PC-9 (cell line): ENCODE results near the gene TPCN2. TPM values are rescaled to one million over a fixed set of nuclear protein-coding genes. Genes with fewer than 3 reads are reported as not detected.

Source experiments
- BruUV-seq: library from RNA; stranded (reverse); fragments of 400-500 nt; replicated peaks from 2 replicates; lab custom pipeline; 2021; lab: Mats Ljungman, UMichigan
- CTCF ChIA-PET: fragments of 300-600 bp; sonication (Branson Sonifier 250); formaldehyde crosslinking; loops from one replicate; lab custom pipeline; 2022; ENCODE audit warnings: antibody characterized with exemption; lab: Charles Lee
- POLR2A ChIA-PET: fragments of 300-600 bp; sonication (Branson Sonifier 250); formaldehyde crosslinking; loops from one replicate; lab custom pipeline; 2022; ENCODE audit warnings: antibody characterized with exemption; ENCODE audit not compliant: unreplicated experiment; lab: Charles Lee
- DNase-seq, 2 experiments: peaks; one replicate each; pipeline versions ENCODE4 v3.0.0 to v3.0.0-alpha.2; 2015 to 2022; ENCODE audit warnings: mixed read lengths in 1 of 2
- H2AFZ ChIP-seq: fragments of 200-600 bp; sonication (generic); 2 replicates; pipeline ENCODE4 v1.8.1; 2017; ENCODE audit warnings: antibody characterized with exemption
- H3F3A ChIP-seq: fragments of 200-600 bp; sonication (generic); 2 replicates; pipeline ENCODE4 v1.8.1; 2017; ENCODE audit warnings: antibody characterized with exemption, mild to moderate bottlenecking, low read depth; ENCODE audit not compliant: insufficient read depth
- H3K27ac ChIP-seq: fragments of 200-600 bp; sonication (generic); 2 replicates; pipeline ENCODE4 v1.6.1; 2016; ENCODE audit warnings: mixed run types
- H3K27me3 ChIP-seq: fragments of 200-600 bp; sonication (generic); 2 replicates; pipeline ENCODE4 v1.6.1; 2016; ENCODE audit warnings: low read depth, mixed run types; ENCODE audit not compliant: insufficient read depth
- H3K36me3 ChIP-seq: fragments of 200-600 bp; sonication (generic); 2 replicates; pipeline ENCODE4 v1.6.1; 2016; ENCODE audit warnings: low read depth, mixed run types
- H3K4me1 ChIP-seq: fragments of 200-600 bp; sonication (generic); replicated peaks from 2 replicates; pipeline ENCODE4 v1.6.1; 2016; ENCODE audit warnings: mixed run types; ENCODE audit not compliant: insufficient read depth
- H3K4me2 ChIP-seq: fragments of 200-600 bp; sonication (generic); 2 replicates; pipeline ENCODE4 v1.6.1; 2017; ENCODE audit warnings: mixed run types
- H3K4me3 ChIP-seq: fragments of 200-600 bp; sonication (generic); 2 replicates; pipeline ENCODE4 v1.6.1; 2016; ENCODE audit warnings: mixed run types
- H3K79me2 ChIP-seq: fragments of 200-600 bp; sonication (generic); 2 replicates; pipeline ENCODE4 v1.6.1; 2017; ENCODE audit warnings: low read depth, mixed run types
- H3K9me2 ChIP-seq: fragments of 200-600 bp; sonication (generic); 2 replicates; pipeline ENCODE4 v1.8.1; 2017; ENCODE audit warnings: mild to moderate bottlenecking; ENCODE audit not compliant: insufficient read depth
- H3K9me3 ChIP-seq: fragments of 200-600 bp; sonication (generic); 2 replicates; pipeline ENCODE4 v1.8.1; 2016; ENCODE audit warnings: low read depth; ENCODE audit not compliant: insufficient read depth
- H4K20me1 ChIP-seq: fragments of 200-600 bp; sonication (generic); 2 replicates; pipeline ENCODE4 v1.8.1; 2017; ENCODE audit not compliant: insufficient read depth
- EZH2 ChIP-seq: fragments of 200-600 bp; sonication (generic); IDR thresholded peaks from 2 replicates; pipeline ENCODE4 v1.8.0; 2017; ENCODE audit warnings: antibody characterized with exemption, low read depth
- intact Hi-C: fragments of 100-400 bp; cut with micrococcal nuclease; formaldehyde crosslinking; loops from one replicate; pipeline ENCODE4 v1.10.0; 2022; ENCODE audit not compliant: unreplicated experiment
- total RNA-seq: library from RNA; stranded (reverse); gene quantifications from 2 replicates; pipeline ENCODE4 v1.2.3, GENCODE V29; 2021
- TF ChIP-seq, protein P1 (sequence below): fragments of 200-600 bp; sonication (generic); conservative IDR thresholded peaks from 2 replicates; pipeline ENCODE4 v1.6.1; 2017; ENCODE audit warnings: mixed run types, antibody characterized with exemption, mild to moderate bottlenecking, moderate library complexity

The TPCN2 gene
- total RNA-seq, 1 experiment from 2014 or later: 24.8 TPM

DNA sequence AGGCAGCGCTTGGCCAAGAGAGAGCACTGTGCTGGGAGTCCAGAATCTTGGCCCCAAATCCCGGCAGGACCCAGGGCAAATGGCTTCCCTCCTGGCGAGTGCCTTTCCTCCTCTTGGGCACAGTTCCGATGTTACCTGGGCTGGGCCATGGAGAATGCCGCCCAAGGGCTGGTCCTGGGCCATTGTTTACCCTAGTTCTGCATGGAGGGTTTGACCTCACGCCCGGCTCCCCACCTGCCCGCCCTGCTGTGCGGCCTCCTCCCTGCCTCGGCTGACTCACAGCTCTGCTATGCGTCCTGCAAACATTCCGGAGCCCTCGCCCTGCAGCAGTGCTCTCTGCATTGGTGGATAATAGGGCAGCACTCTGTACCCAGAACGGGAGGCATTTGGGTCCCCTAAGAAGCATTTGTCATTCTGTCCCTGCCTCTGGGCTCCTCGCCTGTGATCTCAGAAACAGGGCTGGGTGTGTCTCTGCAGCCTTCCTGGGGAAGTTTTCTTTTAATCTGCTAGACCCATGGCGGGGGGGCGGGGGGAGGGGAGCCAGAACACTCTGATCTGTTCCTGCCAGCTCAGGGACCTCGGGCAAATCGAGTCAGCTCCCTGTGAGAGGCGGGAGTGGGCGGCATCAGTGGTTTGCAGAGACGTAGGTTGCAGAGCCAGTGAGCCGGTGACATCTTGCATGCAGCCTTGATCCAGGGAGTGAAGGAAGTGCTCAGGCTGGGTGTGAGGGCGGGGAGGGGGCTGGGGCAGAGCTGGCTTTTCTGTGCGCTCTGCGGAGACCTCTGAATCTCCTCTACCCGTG lies 74.1 kb downstream of the TPCN2 start:
- TF ChIP-seq EZH2: no peak
- TF ChIP-seq, protein P1, sequence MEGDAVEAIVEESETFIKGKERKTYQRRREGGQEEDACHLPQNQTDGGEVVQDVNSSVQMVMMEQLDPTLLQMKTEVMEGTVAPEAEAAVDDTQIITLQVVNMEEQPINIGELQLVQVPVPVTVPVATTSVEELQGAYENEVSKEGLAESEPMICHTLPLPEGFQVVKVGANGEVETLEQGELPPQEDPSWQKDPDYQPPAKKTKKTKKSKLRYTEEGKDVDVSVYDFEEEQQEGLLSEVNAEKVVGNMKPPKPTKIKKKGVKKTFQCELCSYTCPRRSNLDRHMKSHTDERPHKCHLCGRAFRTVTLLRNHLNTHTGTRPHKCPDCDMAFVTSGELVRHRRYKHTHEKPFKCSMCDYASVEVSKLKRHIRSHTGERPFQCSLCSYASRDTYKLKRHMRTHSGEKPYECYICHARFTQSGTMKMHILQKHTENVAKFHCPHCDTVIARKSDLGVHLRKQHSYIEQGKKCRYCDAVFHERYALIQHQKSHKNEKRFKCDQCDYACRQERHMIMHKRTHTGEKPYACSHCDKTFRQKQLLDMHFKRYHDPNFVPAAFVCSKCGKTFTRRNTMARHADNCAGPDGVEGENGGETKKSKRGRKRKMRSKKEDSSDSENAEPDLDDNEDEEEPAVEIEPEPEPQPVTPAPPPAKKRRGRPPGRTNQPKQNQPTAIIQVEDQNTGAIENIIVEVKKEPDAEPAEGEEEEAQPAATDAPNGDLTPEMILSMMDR: no peak
- Histone ChIP-seq H4K20me1 (no peaks in the 10 kb centered on the region), H3K9me3 (peaks cover 5% of the 10 kb centered on the region; the same call in 1 of the 2 replicates), H3K36me3 (no peaks in the 10 kb centered on the region), H3K9me2 (no peaks in the 10 kb centered on the region), H2AFZ (peak overlapping the region; percentile 19), H3K79me2 (no peaks in the 10 kb centered on the region), H3F3A (peaks cover 43% of the 10 kb centered on the region), H3K4me2 (peak overlapping the region; percentile 79), H3K4me3 (peak overlapping the region; percentile 43; the same call in 1 of the 2 replicates), H3K27ac (peak overlapping the region; percentile 96), H3K4me1 (peaks cover 42% of the 10 kb centered on the region), H3K27me3 (no peaks in the 10 kb centered on the region)
- DNase-seq: peak; percentile 99 to 100
- ChIA-PET CTCF (interaction anchor here (0.7 to 1.4 kb wide), 5 partner anchors 9 to 227 kb away, joined by 3 to 24 read pairs (median 4); no protein-coding TSS in a partner anchor), POLR2A (interaction anchor here (0.6 to 2.0 kb wide), 9 partner anchors 17 to 865 kb away, joined by 3 to 40 read pairs (median 7); partner anchors contain the start of gene MYEOV)
- intact Hi-C loops: loop anchor here (1.0 to 5.0 kb wide), 12 partner anchors 17 to 515 kb away; partner anchors contain the start of gene MYEOV
- no TSS peak for BruUV-seq

DNA sequence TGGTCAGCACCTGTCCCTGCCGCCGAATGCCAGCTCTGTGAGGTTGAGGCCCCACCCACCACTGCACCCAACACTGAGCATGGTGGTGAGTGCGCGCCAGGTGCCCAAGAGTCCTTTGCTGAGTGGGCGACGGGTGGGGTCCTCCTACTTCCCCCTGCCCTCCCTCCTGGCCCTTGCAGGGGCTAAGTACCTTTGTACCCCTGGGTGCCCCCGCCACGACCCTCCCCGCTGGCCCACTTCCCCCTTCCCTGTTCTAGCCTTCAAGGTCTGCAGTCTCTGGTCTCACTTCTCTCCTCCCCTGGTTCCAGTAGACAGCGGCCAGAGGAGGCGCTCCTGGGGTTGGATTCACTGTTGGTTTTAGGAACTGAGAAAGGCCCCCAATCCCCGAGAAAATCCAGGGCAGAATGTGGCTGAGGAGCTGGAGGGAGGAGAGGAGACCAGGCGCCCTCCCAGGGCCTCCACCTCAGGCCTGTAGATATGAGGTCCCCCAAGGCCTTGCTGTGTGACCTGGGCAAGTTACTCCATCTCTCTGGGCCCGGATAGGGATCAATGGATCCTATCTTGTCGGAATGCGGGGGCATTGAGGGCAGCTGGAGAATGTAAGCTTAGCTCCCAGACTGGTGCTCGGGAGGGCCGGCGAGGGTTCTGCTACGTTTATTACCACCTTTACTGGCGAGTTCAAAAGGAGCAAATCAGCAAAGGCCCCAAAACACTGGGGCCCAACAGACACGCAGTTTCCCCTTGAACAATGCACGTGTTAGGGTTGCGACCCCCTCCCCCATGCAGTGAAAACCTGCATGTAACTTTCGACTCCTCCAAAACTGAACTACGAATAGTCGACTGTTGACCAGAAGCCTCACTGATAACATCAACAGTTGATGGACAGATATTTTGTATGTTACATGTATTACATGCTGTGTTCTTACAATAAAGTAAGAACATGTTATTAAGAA lies 75.1 kb downstream of the TPCN2 start:
- no peaks in the 10 kb centered on the region for H3K27me3 ChIP-seq
- no TSS peak for BruUV-seq
- no peaks in the 10 kb centered on the region for H3K79me2 ChIP-seq
- H3K27ac ChIP-seq: peak overlapping the region; percentile 96
- no peak for DNase-seq
- H3K9me2 ChIP-seq: no peaks in the 10 kb centered on the region
- no peaks in the 10 kb centered on the region for H4K20me1 ChIP-seq
- intact Hi-C loops: loop anchor here (1.0 to 5.0 kb wide), 7 partner anchors 177 to 514 kb away; no protein-coding TSS in a partner anchor
- H3K4me1 ChIP-seq: peaks cover 42% of the 10 kb centered on the region
- peak overlapping the region; percentile 35; the same call in 1 of the 2 replicates for H3K4me3 ChIP-seq
- H3K4me2 ChIP-seq: peak overlapping the region; percentile 79
- peaks cover 5% of the 10 kb centered on the region; the same call in 1 of the 2 replicates for H3K9me3 ChIP-seq
- H2AFZ ChIP-seq: no peak overlapping the region
- no peaks in the 10 kb centered on the region for H3K36me3 ChIP-seq
- H3F3A ChIP-seq: peaks cover 35% of the 10 kb centered on the region
- TF ChIP-seq, protein P1: peak; percentile 14; the same call in 1 of the 2 replicates
- no peak for TF ChIP-seq EZH2
- ChIA-PET POLR2A (interaction anchor here (0.6 to 2.0 kb wide), 4 partner anchors 17 to 173 kb away, joined by 3 to 21 read pairs (median 11); partner anchors contain the start of gene MYEOV), CTCF (interaction anchor here (0.6 to 1.4 kb wide), 3 partner anchors 9 to 173 kb away, joined by 4 to 6 read pairs (median 4); no protein-coding TSS in a partner anchor)

DNA sequence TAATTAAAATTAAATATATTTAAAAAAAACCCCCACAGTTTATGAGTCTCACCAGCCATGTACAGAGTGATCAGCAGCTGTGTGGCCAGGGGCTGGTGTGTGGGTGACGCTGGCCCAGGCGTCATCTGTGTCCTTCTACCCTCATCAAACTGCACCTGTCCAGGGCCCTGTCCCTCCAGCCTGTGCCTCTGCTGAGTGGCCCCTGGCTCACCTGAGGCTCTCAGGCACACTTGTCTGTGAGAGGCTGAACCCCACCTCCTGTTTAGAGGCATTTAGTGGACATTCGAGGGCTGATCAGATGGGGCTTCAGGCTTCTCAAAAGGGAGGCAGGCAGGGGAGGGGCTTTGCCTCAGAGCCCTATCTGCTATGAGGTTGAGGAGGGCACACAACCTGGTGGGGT lies 77.1 kb downstream of the TPCN2 start:
- Histone ChIP-seq H3K9me3 (no peaks in the 10 kb centered on the region), H2AFZ (no peak overlapping the region), H3K27ac (no peak overlapping the region), H3K27me3 (no peaks in the 10 kb centered on the region), H3K4me1 (peaks cover 46% of the 10 kb centered on the region), H3F3A (peaks cover 29% of the 10 kb centered on the region), H3K9me2 (no peaks in the 10 kb centered on the region), H3K79me2 (no peaks in the 10 kb centered on the region), H3K36me3 (no peaks in the 10 kb centered on the region), H3K4me2 (no peak overlapping the region), H4K20me1 (no peaks in the 10 kb centered on the region), H3K4me3 (no peak overlapping the region)
- POLR2A ChIA-PET: no interaction called here
- intact Hi-C loops: no loop called here
- BruUV-seq: no TSS peak
- TF ChIP-seq EZH2: no peak
- TF ChIP-seq, protein P1: no peak
- DNase-seq: no peak
- CTCF ChIA-PET: no interaction called here
